A673 (cell line): Measurements from ENCODE around the gene ISM2. TPM values are rescaled to one million over a fixed set of nuclear protein-coding genes. Genes with fewer than 3 reads are reported as not detected.

ENCODE experiments used
- BruUV-seq: library from RNA; stranded (reverse); fragments of 400-500 nt; replicated peaks from 2 replicates; lab custom pipeline; 2021; lab: Mats Ljungman, UMichigan
- CTCF ChIA-PET: fragments of 300-600 bp; sonication (Branson Sonifier 250); formaldehyde crosslinking; loops from one replicate; lab custom pipeline; 2022; ENCODE audit warnings: antibody characterized with exemption; lab: Charles Lee
- POLR2A ChIA-PET: fragments of 300-600 bp; sonication (Branson Sonifier 250); formaldehyde crosslinking; loops from one replicate; lab custom pipeline; 2022; ENCODE audit warnings: antibody characterized with exemption; ENCODE audit not compliant: low non-redundant PET; lab: Charles Lee
- DNase-seq: peaks from one replicate; pipeline ENCODE4 v3.0.0-alpha.2; 2015; ENCODE audit warnings: low spot score
- H3K27ac ChIP-seq: fragments of 200-600 bp; sonication (generic); 2 replicates; pipeline ENCODE4 v1.5.1; 2016; ENCODE audit warnings: mixed run types, low read depth, mild to moderate bottlenecking, mixed read lengths, antibody characterized with exemption, low read length; ENCODE audit not compliant: poor library complexity, severe bottlenecking
- H3K27me3 ChIP-seq: fragments of 200-600 bp; sonication (generic); replicated peaks from 2 replicates; pipeline ENCODE4 v1.6.1; 2017; ENCODE audit warnings: mixed run types, low read depth, mild to moderate bottlenecking, mixed read lengths, antibody characterized with exemption, low read length; ENCODE audit not compliant: insufficient read depth, poor library complexity
- H3K36me3 ChIP-seq: fragments of 200-600 bp; sonication (generic); 2 replicates; pipeline ENCODE4 v1.6.1; 2016; ENCODE audit warnings: mixed run types, mild to moderate bottlenecking, mixed read lengths, antibody characterized with exemption, low read length; ENCODE audit not compliant: insufficient read depth, poor library complexity, severe bottlenecking
- H3K4me1 ChIP-seq: fragments of 200-600 bp; sonication (generic); 2 replicates; pipeline ENCODE4 v1.6.1; 2017; ENCODE audit warnings: mixed run types, mild to moderate bottlenecking, mixed read lengths, antibody characterized with exemption, low read length; ENCODE audit not compliant: insufficient read depth, poor library complexity, severe bottlenecking
- H3K4me3 ChIP-seq: fragments of 200-600 bp; sonication (generic); 2 replicates; pipeline ENCODE4 v1.5.1; 2016; ENCODE audit warnings: low read depth, mixed run types, mild to moderate bottlenecking, mixed read lengths, low read length; ENCODE audit not compliant: poor library complexity, severe bottlenecking
- H3K9me3 ChIP-seq: fragments of 200-600 bp; sonication (generic); 2 replicates; pipeline ENCODE4 v1.6.1; 2016; ENCODE audit warnings: mixed run types, low read depth, mild to moderate bottlenecking, mixed read lengths, antibody characterized with exemption, low read length; ENCODE audit not compliant: poor library complexity, severe bottlenecking
- CTCF ChIP-seq: fragments of 300-800, 200-600 bp; sonication (generic); conservative IDR thresholded peaks from 2 replicates; pipeline ENCODE4 v1.5.1; 2017; ENCODE audit warnings: low read depth, mild to moderate bottlenecking, antibody characterized with exemption, low read length, moderate library complexity, mixed read lengths
- EZH2 ChIP-seq: fragments of 200-600 bp; sonication (generic); IDR thresholded peaks from 2 replicates; pipeline ENCODE4 v1.6.1; 2017; ENCODE audit warnings: borderline replicate concordance, low read depth, mild to moderate bottlenecking, mixed read lengths, antibody characterized with exemption, low read length; ENCODE audit not compliant: poor library complexity, severe bottlenecking
- intact Hi-C: fragments of 100-400 bp; cut with micrococcal nuclease; formaldehyde crosslinking; loops from one replicate; pipeline ENCODE4 v1.10.0; 2022; ENCODE audit not compliant: unreplicated experiment
- total RNA-seq: library from RNA; stranded (reverse); gene quantifications from 2 replicates; pipeline ENCODE4 v1.2.3, GENCODE V29; 2021

ISM2 gene
- total RNA-seq, 1 experiment from 2014 or later: 5.1 TPM

GRCh38 chr14:77502109-77502782 lies 3.6 kb upstream of the ISM2 start:
- CTCF ChIA-PET: no interaction called here
- Histone ChIP-seq H3K27ac (no peak overlapping the region), H3K36me3 (no peaks in the 10 kb centered on the region), H3K9me3 (no peaks in the 10 kb centered on the region), H3K27me3 (peaks cover 4% of the 10 kb centered on the region), H3K4me3 (no peak overlapping the region), H3K4me1 (peaks cover 5% of the 10 kb centered on the region)
- intact Hi-C loops: no loop called here
- no TSS peak for BruUV-seq
- POLR2A ChIA-PET: no interaction called here
- DNase-seq: no peak
- TF ChIP-seq EZH2: no peak

GRCh38 chr14:77498984-77499527 lies 440 bp upstream of the ISM2 start:
- Histone ChIP-seq H3K4me3 (peak overlapping the region; percentile 62), H3K27me3 (peaks cover 4% of the 10 kb centered on the region), H3K9me3 (no peaks in the 10 kb centered on the region), H3K27ac (no peak overlapping the region), H3K4me1 (peaks cover 9% of the 10 kb centered on the region), H3K36me3 (no peaks in the 10 kb centered on the region)
- no peak for DNase-seq
- ChIA-PET POLR2A (no interaction called here), CTCF (no interaction called here)
- TF ChIP-seq CTCF (no peak), EZH2 (no peak)
- intact Hi-C loops: no loop called here
- no TSS peak for BruUV-seq

- POLR2A ChIA-PET: no interaction called here
Observed at GRCh38 chr14:77495334-77495733, 3.3 kb downstream of the ISM2 start.

More at GRCh38 chr14:77495334-77495733, 3.3 kb downstream of the ISM2 start:
- no TSS peak for BruUV-seq
- TF ChIP-seq EZH2 (no peak), CTCF (no peak)
- no peaks in the 10 kb centered on the region for H3K9me3 ChIP-seq
- H3K4me3 ChIP-seq: no peak overlapping the region
- intact Hi-C loops: no loop called here
- peaks cover 4% of the 10 kb centered on the region for H3K27me3 ChIP-seq
- DNase-seq: peak; percentile 21
- no peak overlapping the region for H3K27ac ChIP-seq
- peaks cover 9% of the 10 kb centered on the region for H3K4me1 ChIP-seq
- CTCF ChIA-PET: no interaction called here
- H3K36me3 ChIP-seq: no peaks in the 10 kb centered on the region
